Spleen (tissue), 11 donors: Measurements from ENCODE around the gene TRIO. TPM values are rescaled to one million over a fixed set of nuclear protein-coding genes. Genes with fewer than 3 reads are reported as not detected.

Experiments used
- DNase-seq: peaks from one replicate; pipeline ENCODE4 v3.0.0-alpha.2; 2020
- H3K27ac ChIP-seq, 8 donors: fragments of 200-600 bp; sonication (generic) in 7 of 8; 1 replicate in 4 of 8; 2 replicates in 4 of 8; pipeline versions ENCODE4 v1.5.0 to v1.8.0; 2016 to 2021; ENCODE audit warnings: inconsistent platforms in 4 of 8, mild to moderate bottlenecking in 4 of 8, moderate library complexity in 1 of 8
- H3K27me3 ChIP-seq, 7 donors: fragments of 200-600 bp; sonication (generic) in 6 of 7; replicated peaks in 1 of 7; 1 replicate in 4 of 7; 2 replicates in 3 of 7; pipeline versions ENCODE4 v1.5.0 to v1.8.0; 2016 to 2021; ENCODE audit warnings: inconsistent platforms in 3 of 7, mild to moderate bottlenecking in 1 of 7
- H3K36me3 ChIP-seq, 6 donors: fragments of 200-600 bp; sonication (generic) in 5 of 6; 1 replicate in 4 of 6; 2 replicates in 2 of 6; pipeline versions ENCODE4 v1.5.0 to v1.8.0; 2016 to 2021; ENCODE audit warnings: inconsistent platforms in 2 of 6
- H3K4me1 ChIP-seq, 6 donors: fragments of 200-600 bp; sonication (generic) in 5 of 6; 1 replicate in 3 of 6; 2 replicates in 3 of 6; pipeline versions ENCODE4 v1.5.0 to v1.8.0; 2016 to 2021; ENCODE audit warnings: inconsistent platforms in 3 of 6
- H3K4me3 ChIP-seq, 8 donors: fragments of 200-600 bp; sonication (generic) in 7 of 8; 1 replicate in 4 of 8; 2 replicates in 4 of 8; pipeline versions ENCODE4 v1.5.0 to v1.8.0; 2016 to 2021; ENCODE audit warnings: inconsistent platforms in 4 of 8, mild to moderate bottlenecking in 4 of 8, moderate library complexity in 2 of 8
- H3K9me3 ChIP-seq, 8 donors: fragments of 200-600 bp; sonication (generic) in 7 of 8; 1 replicate in 4 of 8; 2 replicates in 4 of 8; pipeline versions ENCODE4 v1.5.0 to v1.8.0; 2016 to 2021; ENCODE audit warnings: inconsistent platforms in 4 of 8
- CTCF ChIP-seq, 11 experiments: fragments of 200-600 bp in 7 of 11; fragments of 450-650 bp in 4 of 11; sonication (generic) in 4 of 11; IDR thresholded peaks in 8 of 11; conservative IDR thresholded peaks in 3 of 11; 1 replicate in 7 of 11; 2 replicates in 4 of 11; pipeline versions ENCODE4 v1.4.0 to v1.8.0; 2016 to 2021; ENCODE audit warnings: antibody characterized with exemption in 11 of 11, inconsistent platforms in 4 of 11, mild to moderate bottlenecking in 1 of 11
- POLR2A ChIP-seq, 3 donors: fragments of 450-650 bp; IDR thresholded peaks; one replicate each; pipeline ENCODE4 v1.5.1; 2017; ENCODE audit warnings: antibody characterized with exemption in 3 of 3, mild to moderate bottlenecking in 1 of 3
- POLR2AphosphoS5 ChIP-seq, 3 donors: sonication (generic); formaldehyde crosslinking; IDR thresholded peaks; one replicate each; pipeline ENCODE4 v1.5.1; 2017; ENCODE audit warnings: antibody characterized with exemption in 3 of 3
- whole genome bisulfite sequencing, 5 donors: extraction: QIAGEN DNeasy Blood & Tissue Kit in 3 of 5; methylation state at CpG; one replicate each; pipeline versions ENCODE4 v1.1.5 to v1.1.7; 2013 to 2018; 5-methylcytosine and 5-hydroxymethylcytosine counted together
- intact Hi-C: fragments of 100-400 bp; cut with DNase I; formaldehyde crosslinking; loops from one replicate; pipeline ENCODE4 v1.15.0; 2023; ENCODE audit warnings: low total_unique reads
- polyA plus RNA-seq, 3 donors: library from polyadenylated mRNA; stranded (reverse); fragments of 200-250 nt; gene quantifications; one replicate each; pipeline ENCODE4 v1.2.1, GENCODE V29; 2013
- total RNA-seq, 7 donors: library from RNA; depleted of rRNA in 3 of 7; stranded (reverse); fragments of >200 nt in 3 of 7; fragmentation: NEBNext Ultra II Directional in 4 of 7; extraction: Animal tissue kit (Norgen Biotek cat#: 25700) in 4 of 7; gene quantifications; one replicate each; pipeline versions ENCODE4 v1.1.0 to v1.2.1, GENCODE V29; 2016 to 2021
- donor health status: healthy with polysubstance abuse.
- donor health status: DM: no; HTN: no; CAD: no; lungs with moderate emphysema.
- donor health status: DM: no; HTN: no; CAD: no.
- donor health status: Bipolar disorder and iron deficiency.
- donor health status: healthy.
- donor health status: DM: no; HTN: no; CAD: no.
- donor health status: DM: yes; HTN: yes; CAD: no.

Gene TRIO
- total and polyA plus RNA-seq, 10 donors, result 21.5 to 280 (median 190) TPM

GRCh38 chr5:14231890-14232289, 88.7 kb downstream of the TRIO start:
- no peaks in the 10 kb centered on the region for H3K9me3 ChIP-seq
- WGBS, 5 donors, result 86 to 97% (median 91%) methylated on average over 4 of the region's 4 CpGs
- H3K4me1 ChIP-seq, result peaks cover 0 to 38% (median 10%) of the 10 kb centered on the region in 6 donors
- no peaks in the 10 kb centered on the region for H3K36me3 ChIP-seq
- H3K4me3 ChIP-seq, result no peak overlapping the region
- H3K27ac ChIP-seq, result no peak overlapping the region
- H3K27me3 ChIP-seq, result no peaks in the 10 kb centered on the region
- TF ChIP-seq POLR2A (IDR thresholded peaks at IDR 0.05) (no peak), POLR2AphosphoS5 (IDR thresholded peaks at IDR 0.05) (no peak), CTCF (IDR thresholded peaks at IDR 0.05 in 8 of 11, conservative IDR thresholded peaks at IDR 0.05 in 3 of 11) (no peak)
- DNase-seq, result no peak
- intact Hi-C loops, result no loop called here

- no peaks in the 10 kb centered on the region for H3K9me3 ChIP-seq
- H3K36me3 ChIP-seq, result no peaks in the 10 kb centered on the region
- H3K27me3 ChIP-seq, result no peaks in the 10 kb centered on the region
- no peak for DNase-seq
- intact Hi-C loops, result no loop called here
- no peak overlapping the region for H3K27ac ChIP-seq
- no peak overlapping the region for H3K4me3 ChIP-seq
- TF ChIP-seq POLR2AphosphoS5 (IDR thresholded peaks at IDR 0.05), result no peak
- no peak for TF ChIP-seq CTCF (IDR thresholded peaks at IDR 0.05 in 8 of 11, conservative IDR thresholded peaks at IDR 0.05 in 3 of 11)
- no peak for TF ChIP-seq POLR2A (IDR thresholded peaks at IDR 0.05)
- H3K4me1 ChIP-seq, result peaks cover 4 to 36% (median 18%) of the 10 kb centered on the region in 6 donors
- 89 to 97% (median 91%) methylated on average over 3 of the region's 3 CpGs for WGBS, 5 donors
These were observed 91.1 kb downstream of the TRIO start for GRCh38 chr5:14234204-14234603.

- Histone ChIP-seq H3K4me3 (no peak overlapping the region), H3K36me3 (no peaks in the 10 kb centered on the region), H3K27ac (no peak overlapping the region), H3K27me3 (no peaks in the 10 kb centered on the region), H3K9me3 (no peaks in the 10 kb centered on the region), H3K4me1 (peaks cover 4 to 32% (median 14%) of the 10 kb centered on the region in 6 donors)
- intact Hi-C loops, result no loop called here
- 72 to 81% (median 72%) methylated on average over 4 of the region's 4 CpGs for WGBS, 5 donors
- DNase-seq, result no peak
- TF ChIP-seq CTCF (IDR thresholded peaks at IDR 0.05 in 8 of 11, conservative IDR thresholded peaks at IDR 0.05 in 3 of 11) (no peak), POLR2AphosphoS5 (IDR thresholded peaks at IDR 0.05) (no peak), POLR2A (IDR thresholded peaks at IDR 0.05) (no peak)
These were observed 92.7 kb downstream of the TRIO start for GRCh38 chr5:14235872-14236271.

- 93 to 95% (median 94%) methylated on average over 3 of the region's 3 CpGs for WGBS, 5 donors
- Histone ChIP-seq H3K27me3 (no peaks in the 10 kb centered on the region), H3K36me3 (no peaks in the 10 kb centered on the region), H3K27ac (no peak overlapping the region), H3K4me3 (no peak overlapping the region), H3K4me1 (peaks cover 4 to 32% (median 13%) of the 10 kb centered on the region in 6 donors), H3K9me3 (no peaks in the 10 kb centered on the region)
- intact Hi-C loops, result no loop called here
- no peak for DNase-seq
- no peak for TF ChIP-seq CTCF (IDR thresholded peaks at IDR 0.05 in 8 of 11, conservative IDR thresholded peaks at IDR 0.05 in 3 of 11)
- no peak for TF ChIP-seq POLR2A (IDR thresholded peaks at IDR 0.05)
- no peak for TF ChIP-seq POLR2AphosphoS5 (IDR thresholded peaks at IDR 0.05)
These were observed 93.6 kb downstream of the TRIO start for GRCh38 chr5:14236757-14237156.
